Measurements from ENCODE around the gene HTR6.

The HTR6 gene

GRCh38 chr1:19728413-19729145 is 63.9 kb downstream of the HTR6 start:
- DNase-seq = no peak

- no peak for DNase-seq
Measured at GRCh38 chr1:19730232-19730631, 65.6 kb downstream of the HTR6 start.

All from activated CD4-positive, alpha-beta T cell treated with anti-CD3 and anti-CD28 coated beads, Interleukin-2, amount 50 U/mL, for 4 hours (primary cell).